HUES6 (cell line): ENCODE measurements around the gene PBX1.

Experiments used
- H3K27ac ChIP-seq: 2 replicates; pipeline ENCODE4 v1.7.0; 2013; ENCODE audit warnings: low read depth, mild to moderate bottlenecking, low read length, inconsistent platforms
- H3K27me3 ChIP-seq: 2 replicates; pipeline ENCODE4 v1.6.1; 2013; ENCODE audit warnings: low read length; ENCODE audit not compliant: control insufficient read depth, insufficient read depth
- H3K36me3 ChIP-seq: 2 replicates; pipeline ENCODE4 v1.6.1; 2013; ENCODE audit warnings: low read length; ENCODE audit not compliant: control insufficient read depth, insufficient read depth
- H3K4me1 ChIP-seq: 2 replicates; pipeline ENCODE4 v1.6.1; 2013; ENCODE audit warnings: low read length; ENCODE audit not compliant: control insufficient read depth, insufficient read depth
- H3K4me3 ChIP-seq: 2 replicates; pipeline ENCODE4 v1.5.1; 2013; ENCODE audit warnings: low read depth, low read length
- H3K9ac ChIP-seq: one replicate; pipeline ENCODE4 v1.6.1; 2013; ENCODE audit warnings: mild to moderate bottlenecking, low read length
- H3K9me3 ChIP-seq: 2 replicates; pipeline ENCODE4 v1.6.1; 2013; ENCODE audit warnings: low read depth, low read length; ENCODE audit not compliant: control insufficient read depth, insufficient read depth

The PBX1 gene

DNA sequence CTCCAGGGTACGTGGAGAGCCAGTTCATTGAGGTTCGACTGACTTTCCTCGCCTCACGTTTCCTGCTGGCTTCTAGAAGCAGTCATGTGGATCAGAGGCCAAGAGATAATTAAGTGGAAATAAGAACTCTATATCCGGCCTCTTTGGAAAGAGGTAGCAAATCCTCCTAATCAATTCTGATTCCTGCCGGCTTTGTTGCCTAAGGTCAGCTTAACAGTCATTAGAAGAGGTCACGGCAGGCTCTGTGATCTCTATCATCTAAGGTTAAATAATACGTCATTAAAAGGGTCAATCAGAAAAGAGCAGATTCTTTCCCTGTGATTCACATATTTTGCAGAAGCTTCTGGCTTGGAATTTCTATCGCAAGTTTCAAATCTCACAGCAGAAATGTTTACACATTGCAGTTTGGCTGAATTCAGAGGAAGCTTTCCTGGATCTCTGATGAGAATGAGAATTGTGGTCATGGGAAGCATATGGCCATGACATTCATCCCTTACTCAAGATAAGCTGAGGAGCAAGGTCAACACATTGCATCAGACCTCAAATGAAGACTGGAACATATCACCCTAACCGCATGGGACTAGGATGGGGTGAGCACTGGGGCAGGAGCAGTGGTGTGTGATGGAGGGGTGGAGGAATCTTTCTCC is 189.4 kb downstream of the PBX1 start:
- Histone ChIP-seq H3K4me3 (no peak overlapping the region), H3K27me3 (no peaks in the 10 kb centered on the region), H3K9me3 (no peaks in the 10 kb centered on the region), H3K36me3 (0 out of 2 replicates have a peak, but pooled peaks cover 2% of the 10 kb centered on the region), H3K4me1 (peaks cover 5% of the 10 kb centered on the region; the same call in 1 of the 2 replicates), H3K9ac (no peak overlapping the region), H3K27ac (no peak overlapping the region)

DNA sequence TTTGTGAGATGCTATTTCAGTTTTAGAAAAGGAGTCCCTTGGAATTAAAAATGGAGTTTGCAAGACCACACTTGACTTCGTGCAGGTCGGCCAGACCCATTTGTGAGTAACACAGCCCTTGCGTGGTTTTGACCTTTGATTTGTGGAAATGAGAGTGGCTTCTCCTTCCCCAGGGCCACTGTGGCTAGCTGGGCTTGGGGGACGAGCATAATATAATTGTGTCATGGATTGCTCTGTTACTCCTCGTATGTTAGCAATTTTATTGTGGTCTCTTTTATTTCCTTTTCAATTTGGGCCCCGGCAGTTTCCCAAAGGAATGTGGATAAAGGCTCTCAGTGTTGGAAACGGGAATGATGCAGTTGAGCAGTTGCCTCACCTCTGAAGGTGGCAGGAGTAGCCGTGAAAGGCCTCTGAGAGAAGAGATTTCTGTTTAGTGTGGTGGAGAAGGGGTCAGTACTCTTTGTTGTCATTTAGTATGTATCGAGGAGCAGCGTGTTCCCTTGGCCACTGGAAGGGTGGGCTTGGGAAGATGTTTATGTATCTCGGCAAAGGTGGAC is 194.6 kb downstream of the PBX1 start:
- no peak overlapping the region for H3K27ac ChIP-seq
- H3K36me3 ChIP-seq: 0 out of 2 replicates have a peak, but pooled peaks cover 1% of the 10 kb centered on the region
- no peaks in the 10 kb centered on the region for H3K27me3 ChIP-seq
- no peak overlapping the region for H3K9ac ChIP-seq
- no peak overlapping the region for H3K4me3 ChIP-seq
- no peaks in the 10 kb centered on the region for H3K9me3 ChIP-seq
- peaks cover 4% of the 10 kb centered on the region; the same call in 1 of the 2 replicates for H3K4me1 ChIP-seq

DNA sequence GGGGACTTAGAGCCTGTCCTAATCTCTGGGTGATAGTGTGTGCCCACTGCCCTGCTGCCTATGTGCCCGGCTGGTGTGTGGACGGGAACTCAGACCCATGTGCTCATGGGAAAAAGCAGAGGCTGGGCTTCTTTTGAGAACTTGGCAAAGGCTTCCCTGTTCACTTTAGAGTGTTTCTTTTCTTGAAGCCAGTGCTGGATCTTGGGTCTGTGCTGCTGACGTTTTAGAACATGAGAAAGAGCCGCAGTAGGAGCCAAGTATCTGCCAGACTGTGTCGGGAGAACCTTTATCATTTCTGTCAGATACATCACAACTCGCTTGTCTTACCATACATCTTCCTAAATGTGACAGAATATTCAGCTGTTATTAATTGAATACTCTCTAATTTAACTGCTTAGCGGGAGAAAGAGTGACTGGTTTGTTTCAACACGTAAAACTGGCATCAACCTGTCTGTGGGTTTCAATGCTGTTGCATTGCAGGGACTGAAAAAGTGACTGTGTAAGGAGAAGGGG is 195.2 kb downstream of the PBX1 start:
- Histone ChIP-seq H3K36me3 (no peaks in the 10 kb centered on the region), H3K9ac (no peak overlapping the region), H3K27ac (no peak overlapping the region), H3K4me3 (no peak overlapping the region), H3K4me1 (peaks cover 9% of the 10 kb centered on the region), H3K9me3 (no peaks in the 10 kb centered on the region), H3K27me3 (no peaks in the 10 kb centered on the region)

GRCh38 chr1:164755690-164756089 is 196.7 kb downstream of the PBX1 start:
- Histone ChIP-seq H3K9me3 (no peaks in the 10 kb centered on the region), H3K27ac (no peak overlapping the region), H3K4me3 (no peak overlapping the region), H3K4me1 (peaks cover 10% of the 10 kb centered on the region), H3K9ac (no peak overlapping the region), H3K36me3 (no peaks in the 10 kb centered on the region), H3K27me3 (no peaks in the 10 kb centered on the region)

DNA sequence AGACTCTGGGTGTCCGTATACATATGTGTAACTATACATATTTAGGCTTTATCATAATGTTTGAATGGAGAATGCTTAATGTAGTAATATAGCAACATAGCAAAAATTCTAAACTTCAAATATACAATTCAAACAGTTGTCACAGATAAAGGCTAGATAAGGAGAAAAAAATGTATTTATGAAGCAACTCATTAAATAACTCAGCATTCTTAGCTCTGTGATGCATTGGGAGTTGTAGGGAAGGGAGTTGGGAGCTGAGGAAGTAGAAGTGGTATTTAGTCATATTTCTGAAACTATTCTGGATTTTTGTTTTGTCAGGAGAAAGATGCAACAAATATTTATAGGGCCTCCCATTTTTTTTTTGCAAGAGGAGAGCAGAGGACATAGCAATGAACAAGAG is 197.8 kb downstream of the PBX1 start:
- Histone ChIP-seq H3K36me3 (no peaks in the 10 kb centered on the region), H3K27me3 (no peaks in the 10 kb centered on the region), H3K27ac (no peak overlapping the region), H3K9me3 (no peaks in the 10 kb centered on the region), H3K4me3 (no peak overlapping the region), H3K9ac (no peak overlapping the region), H3K4me1 (peaks cover 10% of the 10 kb centered on the region)

GRCh38 chr1:164757625-164758024 is 198.6 kb downstream of the PBX1 start:
- Histone ChIP-seq H3K27ac (no peak overlapping the region), H3K27me3 (no peaks in the 10 kb centered on the region), H3K36me3 (no peaks in the 10 kb centered on the region), H3K4me3 (no peak overlapping the region), H3K9ac (no peak overlapping the region), H3K9me3 (no peaks in the 10 kb centered on the region), H3K4me1 (peaks cover 10% of the 10 kb centered on the region)

DNA sequence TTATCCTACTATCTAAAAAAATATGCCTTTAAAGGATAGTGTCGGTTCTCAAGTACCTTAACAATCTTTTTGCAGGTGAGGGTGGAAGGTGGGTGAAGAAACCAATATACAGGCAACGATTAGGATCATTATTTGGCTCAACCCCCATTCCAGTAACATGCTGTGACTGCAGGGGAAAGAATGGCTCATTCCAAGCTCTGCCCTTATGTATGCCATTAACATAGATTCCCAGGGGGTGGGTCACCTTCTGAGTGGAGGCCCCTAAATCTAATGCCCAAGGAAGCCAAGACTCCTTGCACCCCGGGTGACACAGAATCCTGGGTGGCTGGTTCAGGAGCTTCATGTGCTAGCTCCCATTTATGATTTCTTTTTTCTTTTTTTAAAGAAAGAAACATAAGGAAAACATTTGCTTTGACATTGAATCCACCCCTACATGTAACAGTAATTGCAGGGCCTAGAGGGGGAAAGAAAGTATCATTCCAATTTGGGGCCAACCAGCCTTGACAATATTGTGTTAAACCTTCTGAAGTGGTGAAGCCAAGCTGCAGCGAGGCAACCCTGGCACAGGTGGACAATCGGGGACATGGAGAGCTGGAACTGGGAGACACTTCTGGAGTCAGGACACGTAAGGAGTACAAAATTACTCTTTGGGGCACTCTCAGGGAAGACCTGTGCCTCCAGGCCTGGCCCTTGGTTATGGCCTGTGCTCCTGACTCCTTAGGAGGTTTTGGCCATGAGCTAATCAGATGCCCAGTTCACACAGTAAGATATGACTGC is 200.3 kb downstream of the PBX1 start:
- Histone ChIP-seq H3K4me3 (no peak overlapping the region), H3K27me3 (no peaks in the 10 kb centered on the region), H3K9ac (no peak overlapping the region), H3K4me1 (peaks cover 5% of the 10 kb centered on the region; the same call in 1 of the 2 replicates), H3K27ac (no peak overlapping the region), H3K36me3 (no peaks in the 10 kb centered on the region), H3K9me3 (no peaks in the 10 kb centered on the region)

DNA sequence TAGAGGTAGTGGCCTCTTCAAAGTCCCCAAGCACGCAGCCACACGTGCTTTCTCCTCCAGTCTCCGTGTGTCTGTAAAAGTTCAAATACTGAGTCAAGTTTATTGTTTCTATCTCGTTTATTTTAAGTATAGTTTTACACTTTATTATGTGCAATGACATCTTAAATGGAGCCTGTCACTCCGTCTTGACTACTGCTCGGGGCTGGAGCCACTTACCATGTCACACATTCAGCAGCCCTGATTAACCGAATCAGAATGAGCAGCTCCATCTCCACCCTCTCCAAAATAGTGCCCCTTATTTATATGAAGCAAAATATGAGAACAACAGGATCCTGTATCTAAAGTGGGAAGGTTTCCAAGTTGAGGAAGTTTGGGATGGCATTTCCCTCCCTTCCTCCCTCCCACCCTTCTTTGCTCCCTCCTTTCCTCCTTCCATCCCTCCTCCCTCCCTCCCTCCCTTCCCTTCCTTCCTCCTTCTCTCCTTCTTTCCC is 201.0 kb downstream of the PBX1 start:
- Histone ChIP-seq H3K27me3 (no peaks in the 10 kb centered on the region), H3K36me3 (no peaks in the 10 kb centered on the region), H3K27ac (no peak overlapping the region), H3K4me1 (peaks cover 5% of the 10 kb centered on the region; the same call in 1 of the 2 replicates), H3K4me3 (no peak overlapping the region), H3K9me3 (no peaks in the 10 kb centered on the region), H3K9ac (no peak overlapping the region)

- Histone ChIP-seq H3K27me3 (no peaks in the 10 kb centered on the region), H3K27ac (no peak overlapping the region), H3K36me3 (no peaks in the 10 kb centered on the region), H3K9ac (no peak overlapping the region), H3K4me3 (no peak overlapping the region), H3K9me3 (no peaks in the 10 kb centered on the region), H3K4me1 (peaks cover 5% of the 10 kb centered on the region; the same call in 1 of the 2 replicates)
Observed at GRCh38 chr1:164760569-164760968, 201.6 kb downstream of the PBX1 start.

- Histone ChIP-seq H3K4me3 (no peak overlapping the region), H3K27ac (no peak overlapping the region), H3K36me3 (no peaks in the 10 kb centered on the region), H3K4me1 (peaks cover 5% of the 10 kb centered on the region; the same call in 1 of the 2 replicates), H3K27me3 (no peaks in the 10 kb centered on the region), H3K9ac (no peak overlapping the region), H3K9me3 (no peaks in the 10 kb centered on the region)
Observed at GRCh38 chr1:164761009-164761408, 202.0 kb downstream of the PBX1 start.

DNA sequence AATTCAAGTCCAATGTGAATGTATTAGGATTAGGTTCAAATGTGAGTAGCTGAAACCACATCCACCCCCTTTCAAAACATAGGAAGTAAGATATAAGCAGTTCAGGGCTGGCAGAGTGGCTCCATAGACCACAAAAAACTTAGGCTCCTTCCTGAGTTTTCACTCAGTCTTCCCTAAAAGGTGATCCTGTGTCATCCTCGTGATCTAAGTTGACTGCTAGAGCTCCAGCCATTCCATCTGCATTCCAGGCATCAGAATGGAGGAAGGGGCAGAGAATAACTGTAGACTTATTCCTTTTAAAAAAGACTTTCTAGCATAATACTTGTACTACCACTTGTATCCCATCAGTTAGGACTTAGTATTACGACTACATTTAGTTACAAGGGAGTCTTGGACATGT is 204.1 kb downstream of the PBX1 start:
- Histone ChIP-seq H3K4me3 (no peak overlapping the region), H3K27me3 (no peaks in the 10 kb centered on the region), H3K9ac (no peak overlapping the region), H3K4me1 (peaks cover 5% of the 10 kb centered on the region; the same call in 1 of the 2 replicates), H3K36me3 (no peaks in the 10 kb centered on the region), H3K9me3 (no peaks in the 10 kb centered on the region), H3K27ac (no peak overlapping the region)
